ENCODE measurements around the gene CPLX1.
A peak's percentile ranks its signal among the peaks of the same experiment; 100 is the strongest.
"Not testable (repeated sequence)": the region's sequence is repeated elsewhere in the genome, so short reads cannot be mapped to it uniquely, and the experiment has no call there.

CPLX1 gene

DNA sequence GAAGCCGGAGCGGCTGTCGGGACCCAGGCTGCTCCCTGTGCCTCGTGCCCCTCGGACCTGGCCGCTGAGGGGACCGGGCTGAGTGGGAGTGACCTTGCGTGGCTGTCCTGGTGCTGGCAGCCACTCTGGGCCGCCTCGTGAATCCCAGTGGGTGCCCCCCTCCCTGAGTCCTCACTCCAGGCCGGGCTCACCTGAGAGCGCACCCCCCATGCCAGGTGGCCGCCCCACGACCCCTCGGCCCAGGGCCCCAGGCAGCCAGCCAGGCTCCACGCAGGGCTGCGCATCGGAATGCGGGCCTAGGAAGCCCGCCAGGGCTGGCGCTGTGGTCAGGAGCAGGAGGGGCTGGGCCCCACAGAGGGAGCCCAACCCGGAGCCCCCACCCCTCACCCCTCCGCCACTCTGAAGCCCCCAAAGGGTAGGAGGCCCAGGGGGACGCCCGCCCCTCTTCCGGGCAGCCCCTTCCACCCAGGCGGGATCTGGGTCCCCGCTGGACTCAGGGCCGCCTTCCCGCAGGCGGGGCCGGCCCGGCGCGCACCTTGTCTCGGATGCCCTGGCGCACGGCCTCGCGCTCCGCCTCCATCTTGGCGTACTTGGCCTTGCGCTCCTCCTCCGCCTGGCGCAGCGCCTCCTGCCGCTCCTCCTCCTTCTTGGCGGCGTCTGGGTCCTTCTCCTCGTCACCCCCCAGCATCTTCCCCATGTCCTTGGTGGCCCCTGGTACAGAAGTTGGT is 33.9 kb downstream of the CPLX1 start:
- DNase-seq (ENCODE audit: low spot score), result no peak

- DNase-seq (ENCODE audit: low spot score), result no peak
These were observed 34.6 kb downstream of the CPLX1 start for GRCh38 chr4:791252-791897.

GRCh38 chr4:790466-790820 is 35.5 kb downstream of the CPLX1 start:
- DNase-seq (ENCODE audit: low spot score), result no peak

DNA sequence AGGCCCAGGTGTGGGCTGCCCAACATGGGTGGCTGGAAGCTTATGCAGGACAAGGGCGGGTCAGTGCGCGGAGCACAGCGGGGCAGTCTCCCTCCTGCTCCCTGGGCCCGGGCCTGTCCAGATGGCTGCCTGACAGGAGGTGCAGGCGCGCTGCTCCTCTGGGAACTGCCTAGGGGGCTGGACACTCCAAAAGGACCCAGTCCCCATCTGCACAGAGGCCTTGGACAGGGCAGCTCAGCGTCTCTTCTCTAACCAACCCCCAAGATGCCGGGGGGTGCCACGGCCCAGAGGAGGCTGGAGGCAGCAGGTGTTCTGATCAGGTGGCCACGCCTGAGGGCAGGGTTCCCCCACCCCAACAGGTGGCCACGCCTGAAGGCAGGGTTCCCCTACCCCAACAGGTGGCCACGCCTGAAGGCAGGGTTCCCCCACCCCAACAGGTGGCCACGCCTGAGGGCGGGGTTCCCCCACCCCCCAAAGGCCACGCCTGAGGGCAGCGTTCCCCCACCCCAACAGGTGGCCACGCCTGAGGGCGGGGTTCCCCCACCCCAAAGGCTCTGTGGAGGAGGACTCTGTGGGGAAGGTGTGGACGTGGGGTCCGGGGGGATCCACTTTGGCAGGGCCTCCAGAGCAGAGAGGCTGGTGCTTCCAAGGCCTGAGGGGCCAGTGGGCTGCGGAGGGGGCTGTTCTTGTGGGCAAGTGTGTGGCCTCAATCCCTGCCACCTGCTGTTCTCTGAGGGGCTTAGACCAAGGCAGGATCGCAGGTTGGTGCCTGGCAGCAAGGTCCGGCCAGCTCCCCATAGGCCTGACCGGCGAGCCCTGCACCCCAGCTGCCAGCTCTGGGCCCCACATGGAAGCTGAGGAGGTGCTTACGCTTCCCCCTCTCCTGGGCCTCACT is 36.1 kb downstream of the CPLX1 start:
- no peak for DNase-seq (ENCODE audit: low spot score)

- no peak for DNase-seq (ENCODE audit: low spot score)
These were observed 37.2 kb downstream of the CPLX1 start for GRCh38 chr4:788636-789297.

GRCh38 chr4:788006-788635 is 37.8 kb downstream of the CPLX1 start:
- DNase-seq (ENCODE audit: low spot score), result no peak

DNA sequence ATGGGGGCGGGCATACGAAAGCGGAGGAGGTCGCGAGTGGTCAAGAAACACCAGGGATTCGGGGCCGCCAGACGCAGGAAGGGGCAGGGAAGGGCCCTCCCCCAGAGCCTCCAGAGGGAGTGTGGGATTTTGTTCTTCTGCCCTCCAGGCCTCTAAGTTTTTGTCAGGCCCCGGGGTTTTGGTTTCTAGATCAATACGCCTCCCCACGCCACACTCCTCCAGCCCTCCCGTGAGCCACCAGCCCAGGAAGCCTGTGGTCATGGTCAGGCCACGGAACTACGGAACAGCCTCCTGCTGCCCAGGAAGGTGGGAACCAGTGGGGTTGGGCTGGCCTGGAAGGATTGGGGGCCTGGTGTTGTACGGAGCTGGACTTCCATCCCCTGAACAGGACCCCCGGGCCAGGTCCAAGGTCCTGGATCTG is 38.4 kb downstream of the CPLX1 start:
- no peak for DNase-seq (ENCODE audit: low spot score)

DNA sequence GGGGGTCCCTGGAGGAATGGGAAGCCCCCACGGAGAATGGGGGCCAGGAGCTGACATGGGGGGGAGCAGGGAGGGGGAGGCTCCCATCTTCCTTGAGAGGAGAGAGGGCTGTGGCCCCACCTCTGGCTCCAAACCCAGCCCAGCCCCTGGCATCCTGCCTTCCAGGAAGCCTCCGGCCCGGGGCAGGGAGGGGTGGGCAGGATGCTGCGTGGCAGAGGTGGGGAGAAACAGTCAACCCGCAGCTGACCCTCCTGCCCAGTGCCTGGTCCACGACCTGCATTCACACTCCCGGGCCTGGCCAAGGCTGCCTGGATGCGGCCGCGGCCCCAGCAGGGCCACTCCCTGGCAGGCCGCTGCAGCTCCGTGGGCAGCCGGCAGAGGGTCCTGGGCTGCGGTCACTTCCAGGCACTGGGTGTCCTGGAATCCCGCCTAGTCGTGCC is 39.0 kb downstream of the CPLX1 start:
- no peak for DNase-seq (ENCODE audit: low spot score)

DNA sequence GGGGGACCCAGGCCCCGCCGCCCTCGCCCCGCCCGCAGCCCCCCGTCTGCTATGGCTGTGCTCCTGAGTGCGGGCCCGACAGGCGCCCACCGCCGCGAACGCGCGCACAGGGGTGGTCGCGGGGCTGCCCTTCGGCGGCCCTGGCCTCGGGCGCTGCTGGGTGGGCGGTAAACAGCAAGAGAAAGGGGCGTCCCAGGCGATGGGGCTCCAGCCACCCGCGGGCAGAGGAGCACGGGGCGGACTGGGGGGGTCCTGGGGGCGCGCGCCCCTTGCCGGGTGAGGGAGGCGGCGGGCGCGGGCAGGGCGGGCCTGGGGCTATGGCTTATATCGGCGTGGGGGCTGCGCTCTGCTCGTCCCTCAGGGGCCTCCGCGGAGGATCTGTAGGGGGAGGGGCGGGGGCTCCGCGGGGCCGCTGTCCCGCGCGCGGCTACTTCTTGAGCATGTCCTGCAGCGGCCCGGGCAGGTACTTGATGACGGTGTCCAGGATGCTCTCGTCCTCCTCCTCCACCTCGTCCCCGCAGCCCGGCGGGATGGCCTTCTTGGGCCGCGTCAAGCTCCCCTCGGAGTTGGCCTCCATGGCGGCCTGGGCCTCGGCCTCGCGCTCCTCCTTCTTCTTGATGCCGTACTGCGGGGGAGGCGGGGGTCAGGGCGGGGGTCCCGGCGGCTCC is 39.7 kb downstream of the CPLX1 start:
- no peak for DNase-seq (ENCODE audit: low spot score)

DNA sequence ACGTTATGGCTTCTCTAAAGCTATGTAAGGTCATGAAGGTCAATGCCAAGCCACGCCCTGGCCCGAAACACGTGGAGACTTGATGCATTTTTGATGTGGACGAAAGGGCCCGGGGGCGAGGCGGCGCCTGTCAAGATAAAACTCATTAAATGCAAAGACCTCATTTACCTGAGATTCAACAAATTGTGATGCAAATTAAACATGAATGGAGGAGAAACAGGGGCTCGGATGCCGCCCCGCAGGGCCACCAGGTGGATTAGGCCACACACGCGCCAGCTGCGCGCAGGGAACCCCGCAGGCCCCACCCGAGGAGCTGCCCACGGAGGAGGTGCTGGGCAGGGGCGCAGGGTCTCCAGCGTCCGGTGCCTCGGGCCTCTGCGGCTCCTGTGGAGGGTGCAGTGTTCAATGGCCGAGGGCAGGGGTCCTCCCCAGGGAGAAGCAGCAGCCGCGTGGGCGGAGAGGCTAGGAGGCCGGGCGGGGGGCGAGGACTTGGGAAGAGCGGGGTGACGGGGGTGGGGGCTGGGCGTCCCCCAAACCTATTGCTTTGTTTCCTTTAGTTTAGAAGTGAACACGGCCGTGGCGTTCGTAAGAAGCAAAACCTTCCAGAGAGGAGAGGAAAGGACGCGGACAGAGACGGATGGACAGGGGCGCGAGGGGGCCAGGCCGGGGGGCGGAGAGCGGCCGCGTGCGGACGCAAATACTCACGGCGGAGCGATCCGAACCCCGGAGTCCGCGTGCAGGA is 40.4 kb downstream of the CPLX1 start:
- DNase-seq (ENCODE audit: low spot score), result no peak

DNA sequence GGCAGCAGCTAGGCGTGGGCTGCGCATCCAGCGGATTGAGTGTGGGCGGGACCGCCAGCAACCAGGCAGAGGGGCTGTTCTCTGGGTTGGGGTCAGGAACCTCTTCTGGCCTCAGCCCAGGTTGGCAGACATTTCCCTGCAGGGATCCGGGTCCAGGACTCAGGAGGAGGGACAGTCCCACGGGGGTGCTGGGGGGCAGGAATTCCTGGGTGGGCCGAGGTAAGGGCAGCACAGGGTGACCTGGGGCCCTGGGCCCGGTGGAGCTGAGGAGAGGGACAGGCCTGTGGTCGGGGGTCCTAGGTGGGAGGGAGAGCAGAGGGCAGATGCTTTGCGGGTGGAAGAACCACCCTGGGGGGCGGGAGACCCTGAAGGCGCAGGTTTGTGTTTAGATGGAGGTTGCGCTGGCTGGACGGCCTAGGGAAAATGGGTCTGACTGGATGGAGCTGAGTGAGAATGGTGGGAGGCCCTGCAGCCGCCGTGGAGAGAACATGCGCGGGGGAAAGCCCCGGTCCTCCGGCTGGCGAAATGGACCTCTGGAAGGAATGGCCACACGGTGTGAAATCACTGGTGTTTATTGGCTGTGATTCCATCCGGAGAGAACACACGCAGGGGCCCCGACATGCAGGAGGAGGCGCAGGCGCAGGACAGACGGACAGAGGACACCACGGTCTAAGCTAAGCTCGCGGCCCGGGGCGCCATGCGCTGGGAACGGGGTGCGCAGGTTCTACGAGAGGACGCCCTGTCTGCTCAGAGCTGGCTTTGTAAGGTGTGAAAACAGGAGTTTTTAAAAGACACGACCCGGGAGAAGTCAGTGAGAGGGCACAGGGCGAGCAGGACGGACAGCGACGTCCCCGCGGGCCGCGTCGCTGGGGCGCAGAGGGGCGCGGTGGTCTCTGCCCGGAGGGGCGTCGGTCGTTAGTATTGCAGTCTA is 41.3 kb downstream of the CPLX1 start:
- DNase-seq (ENCODE audit: low spot score), result no peak

DNA sequence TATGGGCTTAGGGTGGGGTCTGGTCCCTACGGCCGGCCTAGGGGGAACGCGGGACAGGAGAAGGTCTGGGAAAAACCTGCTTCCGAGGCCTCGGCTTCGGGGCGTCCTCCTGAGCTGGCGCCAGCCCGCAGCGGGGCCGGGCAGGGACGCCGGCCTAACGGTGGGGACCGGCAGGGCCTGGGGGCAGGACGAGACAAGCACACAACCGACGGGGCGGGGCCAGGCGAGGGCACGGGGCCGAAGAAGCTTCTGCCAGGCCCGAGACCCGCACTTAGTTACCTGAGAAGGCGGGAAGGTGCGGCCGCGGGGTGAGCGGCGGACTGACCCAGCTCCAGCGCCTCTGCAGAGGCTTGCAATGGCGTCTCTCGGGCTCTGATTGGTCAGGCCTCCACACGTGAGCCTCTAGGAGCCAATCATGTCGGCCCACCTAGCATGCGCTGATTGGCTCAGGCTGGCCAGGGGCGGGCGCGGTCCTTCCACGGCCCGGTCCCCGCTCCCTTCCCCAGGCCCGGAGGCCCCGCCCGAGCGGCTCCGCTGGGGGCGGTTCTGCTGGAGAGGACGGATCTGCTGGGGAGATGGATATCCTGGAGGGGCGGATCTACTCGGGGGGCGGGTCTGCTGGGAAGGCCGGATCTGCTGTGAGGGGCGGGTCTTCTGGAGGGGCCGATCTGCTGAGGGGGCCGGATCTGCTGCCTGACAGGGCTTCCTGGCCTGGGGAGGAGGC is 44.3 kb downstream of the CPLX1 start:
- DNase-seq (ENCODE audit: low spot score), result peak; percentile 93

GRCh38 chr4:780716-781492 is 45.0 kb downstream of the CPLX1 start:
- DNase-seq (ENCODE audit: low spot score), result no peak

GRCh38 chr4:780255-780654 is 45.7 kb downstream of the CPLX1 start:
- DNase-seq (ENCODE audit: low spot score), result not testable (repeated sequence)

DNA sequence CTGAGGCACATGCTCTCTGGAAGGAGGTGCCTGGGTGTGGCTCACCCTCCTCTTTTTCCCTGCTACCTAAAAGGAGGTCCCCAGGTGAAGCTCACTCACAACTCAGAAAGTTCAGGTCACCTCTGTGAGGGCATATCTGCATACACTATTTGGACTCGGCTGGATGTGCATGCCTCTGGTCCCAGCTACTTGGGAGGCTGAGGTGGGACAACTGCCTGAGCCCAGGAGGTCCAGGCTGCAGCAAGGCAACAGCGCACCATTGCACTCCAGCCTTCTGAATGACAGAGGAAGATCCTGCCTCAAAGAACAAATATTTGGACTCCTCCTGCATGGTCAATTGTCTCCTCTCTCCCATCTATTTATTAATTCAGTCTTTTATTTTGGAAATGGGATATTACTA is 46.4 kb downstream of the CPLX1 start:
- no peak for DNase-seq (ENCODE audit: low spot score)

- DNase-seq (ENCODE audit: low spot score), result no peak
These were observed 48.2 kb downstream of the CPLX1 start for GRCh38 chr4:777520-778262.

- DNase-seq (ENCODE audit: low spot score), result no peak
These were observed 49.0 kb downstream of the CPLX1 start for GRCh38 chr4:776743-777441.

Data from COLO829 (cell line).